CD4-positive, alpha-beta T cell (primary cell): ENCODE data around the gene EIF4EBP2. TPM values are rescaled to one million over a fixed set of nuclear protein-coding genes. Genes with fewer than 3 reads are reported as not detected.

Source experiments
- ATAC-seq: fragments of 200-7000 bp; cut with Tn5 transposase; one replicate; pipeline ENCODE4 v1.10.0; 2022; ENCODE audit warnings: mild to moderate bottlenecking; ENCODE audit not compliant: poor library complexity
- CTCF ChIA-PET: fragments of 350-600 bp; sonication (Branson Sonifier 250); formaldehyde crosslinking; loops from one replicate; lab custom pipeline; 2021; ENCODE audit warnings: antibody characterized with exemption, inconsistent platforms; lab: Charles Lee
- POLR2A ChIA-PET: fragments of 350-600 bp; sonication (Branson Sonifier 250); formaldehyde crosslinking; loops from one replicate; lab custom pipeline; 2021; ENCODE audit warnings: antibody characterized with exemption, inconsistent platforms; lab: Charles Lee
- DNase-seq, 14 experiments: peaks; one replicate each; pipeline ENCODE4 v3.0.0-alpha.2; 2013 to 2020; ENCODE audit warnings: mixed read lengths in 2 of 14
- H3K27ac ChIP-seq, 2 donors: one replicate each; pipeline versions ENCODE4 v1.5.1 to v1.7.0; 2013; ENCODE audit warnings: low read length in 2 of 2, low read depth in 1 of 2, mild to moderate bottlenecking in 1 of 2
- H3K27me3 ChIP-seq, 2 experiments: 1 replicate in 1 of 2; 2 replicates in 1 of 2; pipeline versions ENCODE4 v1.6.1 to v1.7.0; 2013; ENCODE audit warnings: low read length in 2 of 2, control low read depth in 1 of 2, mild to moderate bottlenecking in 1 of 2, moderate library complexity in 1 of 2; ENCODE audit not compliant: insufficient read depth in 2 of 2, control insufficient read depth in 1 of 2
- H3K36me3 ChIP-seq: one replicate; pipeline ENCODE4 v1.6.1; 2013; ENCODE audit warnings: low read length, control low read depth; ENCODE audit not compliant: insufficient read depth
- H3K4me1 ChIP-seq: one replicate; pipeline ENCODE4 v1.6.1; 2013; ENCODE audit warnings: low read length, control low read depth; ENCODE audit not compliant: insufficient read depth
- H3K4me3 ChIP-seq: one replicate; pipeline ENCODE4 v1.5.1; 2013; ENCODE audit warnings: mild to moderate bottlenecking, low read length, moderate library complexity
- H3K9me3 ChIP-seq, 2 experiments: 1 replicate in 1 of 2; 2 replicates in 1 of 2; pipeline versions ENCODE4 v1.6.1 to v1.7.0; 2013; ENCODE audit warnings: low read length in 2 of 2, mild to moderate bottlenecking in 2 of 2, control low read depth in 1 of 2, moderate library complexity in 1 of 2; ENCODE audit not compliant: control insufficient read depth in 1 of 2, insufficient read depth in 1 of 2
- H3K27ac Mint-ChIP-seq: one replicate; pipeline ENCODE4 v1.8.0; 2020; ENCODE audit warnings: mixed read lengths
- H3K27me3 Mint-ChIP-seq: one replicate; pipeline ENCODE4 v1.8.0; 2021; ENCODE audit warnings: mixed read lengths
- H3K36me3 Mint-ChIP-seq: one replicate; pipeline ENCODE4 v1.8.0; 2021; ENCODE audit warnings: low read depth, mixed read lengths
- H3K4me1 Mint-ChIP-seq: one replicate; pipeline ENCODE4 v1.8.0; 2021; ENCODE audit warnings: low read depth, mixed read lengths
- H3K4me3 Mint-ChIP-seq: one replicate; pipeline ENCODE4 v1.8.0; 2020; ENCODE audit warnings: mild to moderate bottlenecking, mixed read lengths
- H3K9me3 Mint-ChIP-seq: one replicate; pipeline ENCODE4 v1.8.0; 2020; ENCODE audit warnings: mixed read lengths
- intact Hi-C, 2 experiments: fragments of 100-400 bp; cut with DNase I in 1 of 2; cut with micrococcal nuclease in 1 of 2; formaldehyde crosslinking; loops; one replicate each; pipeline versions ENCODE4 v1.15.1 to v1.9.0; 2023 to 2025; cut with DNase I, micrococcal nuclease
- total RNA-seq, 174 experiments: library from RNA in 2 of 174; stranded (reverse) in 2 of 174; gene quantifications; one replicate each; pipeline ENCODE4 v1.2.3 and lab custom pipeline; 2021 to 2026
- TF ChIP-seq, protein P1 (sequence below): fragments of 200-600 bp; IDR thresholded peaks from one replicate; pipeline ENCODE4 v1.8.0; 2022; ENCODE audit warnings: antibody characterized with exemption, mild to moderate bottlenecking

The EIF4EBP2 gene
- total RNA-seq, 2 experiments from 2014 or later = 21.4 to 22.6 TPM

DNA sequence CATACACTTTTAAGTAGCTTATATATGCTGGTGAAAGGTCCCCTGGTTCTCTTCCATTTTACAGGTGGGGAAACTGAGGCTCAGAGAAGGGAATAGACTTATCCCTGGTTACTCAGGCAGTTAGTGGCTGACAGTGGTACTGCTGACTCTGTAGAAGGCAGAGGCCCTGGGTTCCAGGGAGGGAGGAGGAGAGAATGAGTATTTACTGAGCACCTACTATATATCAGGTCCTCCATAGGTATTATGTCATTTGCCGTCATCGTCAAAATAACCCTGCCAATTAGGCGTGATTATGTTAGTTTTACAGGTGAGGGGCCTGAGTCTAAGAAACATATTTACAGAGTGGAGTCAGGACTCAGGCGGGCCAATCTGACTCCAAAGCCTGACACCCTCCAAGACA lies 61.3 kb downstream of the EIF4EBP2 start:
- no peaks in the 10 kb centered on the region for H3K36me3 Mint-ChIP-seq
- no peak for DNase-seq
- H3K27ac ChIP-seq = no peak overlapping the region
- peaks cover 10% of the 10 kb centered on the region for H3K27me3 Mint-ChIP-seq
- CTCF ChIA-PET = no interaction called here
- no peak overlapping the region for H3K4me3 Mint-ChIP-seq
- H3K9me3 ChIP-seq = no peaks in the 10 kb centered on the region
- H3K27ac Mint-ChIP-seq = no peak overlapping the region
- peaks cover 4% of the 10 kb centered on the region for H3K4me1 Mint-ChIP-seq
- H3K27me3 ChIP-seq = peaks cover 0 to 3% of the 10 kb centered on the region in 2 experiments
- H3K36me3 ChIP-seq = no peaks in the 10 kb centered on the region
- TF ChIP-seq, protein P1, sequence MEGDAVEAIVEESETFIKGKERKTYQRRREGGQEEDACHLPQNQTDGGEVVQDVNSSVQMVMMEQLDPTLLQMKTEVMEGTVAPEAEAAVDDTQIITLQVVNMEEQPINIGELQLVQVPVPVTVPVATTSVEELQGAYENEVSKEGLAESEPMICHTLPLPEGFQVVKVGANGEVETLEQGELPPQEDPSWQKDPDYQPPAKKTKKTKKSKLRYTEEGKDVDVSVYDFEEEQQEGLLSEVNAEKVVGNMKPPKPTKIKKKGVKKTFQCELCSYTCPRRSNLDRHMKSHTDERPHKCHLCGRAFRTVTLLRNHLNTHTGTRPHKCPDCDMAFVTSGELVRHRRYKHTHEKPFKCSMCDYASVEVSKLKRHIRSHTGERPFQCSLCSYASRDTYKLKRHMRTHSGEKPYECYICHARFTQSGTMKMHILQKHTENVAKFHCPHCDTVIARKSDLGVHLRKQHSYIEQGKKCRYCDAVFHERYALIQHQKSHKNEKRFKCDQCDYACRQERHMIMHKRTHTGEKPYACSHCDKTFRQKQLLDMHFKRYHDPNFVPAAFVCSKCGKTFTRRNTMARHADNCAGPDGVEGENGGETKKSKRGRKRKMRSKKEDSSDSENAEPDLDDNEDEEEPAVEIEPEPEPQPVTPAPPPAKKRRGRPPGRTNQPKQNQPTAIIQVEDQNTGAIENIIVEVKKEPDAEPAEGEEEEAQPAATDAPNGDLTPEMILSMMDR = no peak
- ATAC-seq = no peak
- H3K4me3 ChIP-seq = no peak overlapping the region
- POLR2A ChIA-PET = no interaction called here
- intact Hi-C loops = no loop called here
- no peaks in the 10 kb centered on the region for H3K4me1 ChIP-seq
- no peaks in the 10 kb centered on the region for H3K9me3 Mint-ChIP-seq

DNA sequence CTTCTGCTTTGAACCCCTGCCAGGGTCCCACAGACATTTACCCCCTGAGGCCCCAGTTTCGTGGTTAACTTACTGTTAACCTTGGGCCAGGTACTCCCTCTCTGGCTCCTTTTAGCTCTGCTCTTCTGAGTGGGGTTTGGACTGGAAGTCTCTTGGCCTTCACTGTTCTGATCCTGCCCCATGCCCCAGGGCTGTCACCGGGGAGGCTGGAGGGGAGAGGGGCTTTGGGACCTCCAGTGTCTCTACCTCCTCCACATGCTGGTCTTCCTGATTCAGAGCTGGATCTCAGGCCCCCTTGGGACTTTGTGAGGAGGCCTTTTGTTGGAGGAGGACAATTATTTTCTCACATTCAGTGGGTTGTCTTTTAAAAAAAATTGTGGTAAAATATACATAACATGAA lies 61.9 kb downstream of the EIF4EBP2 start:
- Histone ChIP-seq H3K27me3 (no peaks in the 10 kb centered on the region), H3K4me1 (no peaks in the 10 kb centered on the region), H3K9me3 (no peaks in the 10 kb centered on the region), H3K27ac (no peak overlapping the region), H3K4me3 (no peak overlapping the region), H3K36me3 (no peaks in the 10 kb centered on the region)
- CTCF ChIA-PET = no interaction called here
- H3K4me3 Mint-ChIP-seq = no peak overlapping the region
- ATAC-seq (no peak), DNase-seq (no peak)
- H3K27ac Mint-ChIP-seq = no peak overlapping the region
- H3K36me3 Mint-ChIP-seq = no peaks in the 10 kb centered on the region
- H3K27me3 Mint-ChIP-seq = peaks cover 7% of the 10 kb centered on the region
- TF ChIP-seq, protein P1 = no peak
- intact Hi-C loops = no loop called here
- H3K9me3 Mint-ChIP-seq = no peaks in the 10 kb centered on the region
- H3K4me1 Mint-ChIP-seq = peaks cover 4% of the 10 kb centered on the region
- POLR2A ChIA-PET = no interaction called here

DNA sequence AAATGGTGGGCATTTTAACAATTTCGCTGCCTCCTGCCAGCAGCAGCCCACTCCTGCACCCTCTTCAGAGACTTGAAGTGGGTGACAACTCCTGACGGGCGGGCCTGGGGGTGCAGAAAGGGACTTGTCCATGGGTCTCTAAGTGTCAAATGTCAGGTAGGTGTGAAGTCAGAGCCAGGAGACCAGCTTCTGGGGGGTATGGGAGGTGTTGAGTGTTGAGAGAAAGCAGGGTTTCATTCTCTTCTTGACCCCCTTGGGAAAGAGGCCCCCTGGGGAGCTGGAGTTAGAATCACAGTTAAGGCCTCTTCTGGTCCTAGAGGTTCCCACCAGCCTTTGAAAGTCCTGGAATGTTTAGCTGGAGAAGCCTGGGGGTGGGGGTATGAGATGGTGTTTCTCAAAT lies 63.0 kb downstream of the EIF4EBP2 start:
- CTCF ChIA-PET = interaction anchor here (1.0 kb wide), 1 partner anchor 545 kb away, joined by 4 read pairs; no protein-coding TSS in a partner anchor
- H3K4me1 Mint-ChIP-seq = no peaks in the 10 kb centered on the region
- intact Hi-C loops = no loop called here
- ATAC-seq (no peak), DNase-seq (no peak)
- no peaks in the 10 kb centered on the region for H3K9me3 Mint-ChIP-seq
- H3K27ac Mint-ChIP-seq = no peak overlapping the region
- no peaks in the 10 kb centered on the region for H3K9me3 ChIP-seq
- H3K27me3 Mint-ChIP-seq = no peaks in the 10 kb centered on the region
- no peaks in the 10 kb centered on the region for H3K4me1 ChIP-seq
- no peak overlapping the region for H3K27ac ChIP-seq
- H3K36me3 Mint-ChIP-seq = no peaks in the 10 kb centered on the region
- no peak overlapping the region for H3K4me3 ChIP-seq
- no peak overlapping the region for H3K4me3 Mint-ChIP-seq
- POLR2A ChIA-PET = no interaction called here
- no peaks in the 10 kb centered on the region for H3K36me3 ChIP-seq
- no peaks in the 10 kb centered on the region for H3K27me3 ChIP-seq
- TF ChIP-seq, protein P1 = no peak
